LNCaP clone FGC (cell line): ENCODE data around the gene DYNC1LI2.
A peak's percentile ranks its signal among the peaks of the same experiment; 100 is the strongest.

Source experiments
- DNase-seq: peaks from one replicate; pipeline ENCODE4 v3.0.0-alpha.2; 2011; ENCODE audit warnings: low read depth
- H3K4me3 ChIP-seq: 2 replicates; pipeline ENCODE4 v1.5.1; 2011; ENCODE audit warnings: mild to moderate bottlenecking, low read depth, low read length, control low read depth
- TF ChIP-seq, protein P1 (sequence below): IDR thresholded peaks from 2 replicates; pipeline ENCODE4 v1.5.1; 2012; ENCODE audit warnings: mild to moderate bottlenecking; ENCODE audit not compliant: control insufficient read depth, insufficient read depth; ENCODE audit errors: extremely low read depth

Gene DYNC1LI2

DNA sequence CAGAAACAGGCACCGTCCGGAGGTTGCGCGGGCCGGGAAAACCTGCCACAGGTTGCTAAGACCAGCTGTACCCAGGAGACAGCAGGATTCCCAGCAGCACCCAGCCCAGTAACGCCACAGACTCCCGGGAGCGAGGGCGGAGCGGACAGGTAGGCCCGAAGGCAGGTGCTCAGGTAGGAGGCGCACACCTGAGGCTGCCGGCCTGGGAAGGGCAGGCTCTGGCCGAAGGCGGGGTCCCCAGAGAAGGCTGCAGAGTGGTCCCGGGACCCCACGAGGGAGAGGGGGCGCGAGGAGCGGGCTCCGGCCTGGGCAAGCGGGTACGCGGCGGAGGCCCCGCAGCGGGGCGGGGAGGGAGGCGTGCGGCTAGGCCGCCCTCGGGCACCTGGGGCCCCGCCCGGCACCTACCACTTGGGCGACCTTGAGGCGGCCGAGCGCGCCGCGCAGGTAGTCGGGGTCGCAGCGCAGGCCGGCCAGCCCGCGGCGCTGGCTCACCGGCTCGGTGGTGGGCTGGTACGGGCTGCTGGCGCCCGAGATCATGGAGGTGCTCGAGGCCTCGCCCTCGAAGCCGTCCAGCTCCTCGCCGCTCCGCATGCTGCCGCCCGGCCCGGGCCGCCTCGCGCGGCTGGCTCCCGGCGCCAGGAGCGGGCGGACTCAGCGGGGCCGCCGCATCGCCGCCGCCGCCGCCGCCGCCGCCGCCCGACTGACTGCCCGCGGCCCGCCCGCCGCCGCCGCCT is 55.3 kb downstream of the DYNC1LI2 start:
- TF ChIP-seq, protein P1, sequence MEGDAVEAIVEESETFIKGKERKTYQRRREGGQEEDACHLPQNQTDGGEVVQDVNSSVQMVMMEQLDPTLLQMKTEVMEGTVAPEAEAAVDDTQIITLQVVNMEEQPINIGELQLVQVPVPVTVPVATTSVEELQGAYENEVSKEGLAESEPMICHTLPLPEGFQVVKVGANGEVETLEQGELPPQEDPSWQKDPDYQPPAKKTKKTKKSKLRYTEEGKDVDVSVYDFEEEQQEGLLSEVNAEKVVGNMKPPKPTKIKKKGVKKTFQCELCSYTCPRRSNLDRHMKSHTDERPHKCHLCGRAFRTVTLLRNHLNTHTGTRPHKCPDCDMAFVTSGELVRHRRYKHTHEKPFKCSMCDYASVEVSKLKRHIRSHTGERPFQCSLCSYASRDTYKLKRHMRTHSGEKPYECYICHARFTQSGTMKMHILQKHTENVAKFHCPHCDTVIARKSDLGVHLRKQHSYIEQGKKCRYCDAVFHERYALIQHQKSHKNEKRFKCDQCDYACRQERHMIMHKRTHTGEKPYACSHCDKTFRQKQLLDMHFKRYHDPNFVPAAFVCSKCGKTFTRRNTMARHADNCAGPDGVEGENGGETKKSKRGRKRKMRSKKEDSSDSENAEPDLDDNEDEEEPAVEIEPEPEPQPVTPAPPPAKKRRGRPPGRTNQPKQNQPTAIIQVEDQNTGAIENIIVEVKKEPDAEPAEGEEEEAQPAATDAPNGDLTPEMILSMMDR = no peak
- DNase-seq = no peak
- H3K4me3 ChIP-seq = peak overlapping the region; percentile 71

DNA sequence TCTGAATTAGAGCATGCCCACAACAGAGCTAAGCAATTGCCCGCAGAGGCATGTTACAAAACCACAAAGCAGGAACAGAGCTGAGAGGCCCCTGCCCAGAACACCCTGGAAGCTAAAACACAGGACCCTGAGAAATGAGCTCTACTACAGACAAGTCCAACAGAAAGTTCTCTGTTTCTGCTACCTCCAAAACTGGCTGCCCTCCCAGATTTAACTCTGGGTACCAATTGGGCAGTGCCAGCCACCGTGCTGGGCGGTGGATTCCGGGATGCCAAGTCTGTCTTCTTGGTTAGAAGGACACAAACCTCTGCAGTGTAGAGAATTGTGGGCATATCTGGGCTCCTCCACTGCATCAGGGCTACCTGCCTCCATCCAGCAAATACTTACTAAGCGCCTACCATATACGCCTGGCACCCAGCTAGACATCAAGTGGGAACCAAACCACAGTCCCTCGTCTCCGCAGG is 55.9 kb downstream of the DYNC1LI2 start:
- H3K4me3 ChIP-seq = peak overlapping the region; percentile 71
- no peak for DNase-seq
- TF ChIP-seq, protein P1 = no peak

DNA sequence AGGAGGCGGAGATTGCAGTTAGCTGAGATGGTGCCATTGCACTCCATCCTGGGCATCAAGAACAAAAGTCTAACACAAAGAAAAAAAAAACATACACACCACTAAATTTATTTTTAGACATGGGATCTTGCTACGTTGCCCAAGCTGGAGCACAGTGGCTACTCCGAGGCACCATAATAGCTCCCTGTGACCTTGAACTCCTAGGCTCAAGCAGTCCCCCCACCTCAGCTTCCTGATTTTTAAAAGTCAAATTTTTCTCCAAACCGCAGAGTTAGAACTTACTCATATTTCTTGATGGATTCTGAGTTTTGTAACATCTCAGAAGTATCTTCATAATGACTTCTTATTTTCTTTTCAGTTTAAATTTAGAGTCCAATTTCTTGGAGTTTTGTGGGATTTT is 58.3 kb downstream of the DYNC1LI2 start:
- DNase-seq = no peak
- H3K4me3 ChIP-seq = no peak overlapping the region
- TF ChIP-seq, protein P1 = no peak

DNA sequence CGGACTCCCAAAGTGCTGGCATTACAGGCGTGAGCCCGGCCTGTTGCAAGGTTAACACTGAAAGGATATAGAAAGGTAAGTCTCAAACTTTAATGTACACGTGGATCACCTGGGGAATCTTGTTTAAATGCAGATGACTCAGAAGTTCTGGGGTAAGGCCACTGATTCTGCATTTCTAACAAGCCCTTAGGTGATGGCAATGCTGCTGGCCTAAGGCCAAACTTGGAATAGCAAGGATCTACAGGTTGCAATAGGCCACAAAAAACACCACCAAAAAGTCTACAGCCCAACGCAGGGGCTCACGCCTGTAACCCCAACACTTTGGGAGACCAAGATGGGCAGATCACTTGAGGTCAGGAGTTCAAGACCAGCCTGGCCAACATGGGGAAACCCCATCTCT is 59.1 kb downstream of the DYNC1LI2 start:
- TF ChIP-seq, protein P1 = no peak
- DNase-seq = no peak

DNA sequence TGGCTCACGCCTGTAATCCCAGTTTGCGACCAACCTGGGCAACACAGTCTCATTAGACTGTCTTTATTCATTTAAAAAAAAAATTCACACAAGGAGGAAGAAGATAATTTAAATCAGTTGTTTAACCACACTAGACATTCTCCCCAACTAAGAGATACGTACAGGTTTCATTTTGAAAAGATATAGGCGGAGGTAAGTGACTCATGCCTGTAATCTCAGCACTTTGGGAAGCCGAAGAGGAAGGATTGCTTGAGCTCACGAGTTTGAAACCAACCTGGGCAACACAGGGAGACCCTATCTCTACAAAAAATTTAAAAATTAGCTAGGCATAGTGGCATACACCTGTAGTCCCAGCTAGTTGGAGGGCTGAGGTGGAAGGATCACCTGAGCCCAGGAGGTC is 60.2 kb downstream of the DYNC1LI2 start:
- H3K4me3 ChIP-seq = no peak overlapping the region
- TF ChIP-seq, protein P1 = no peak
- DNase-seq = no peak

More for the DNA sequence above, 59.1 kb downstream of the DYNC1LI2 start:
- no peak overlapping the region for H3K4me3 ChIP-seq

DNA sequence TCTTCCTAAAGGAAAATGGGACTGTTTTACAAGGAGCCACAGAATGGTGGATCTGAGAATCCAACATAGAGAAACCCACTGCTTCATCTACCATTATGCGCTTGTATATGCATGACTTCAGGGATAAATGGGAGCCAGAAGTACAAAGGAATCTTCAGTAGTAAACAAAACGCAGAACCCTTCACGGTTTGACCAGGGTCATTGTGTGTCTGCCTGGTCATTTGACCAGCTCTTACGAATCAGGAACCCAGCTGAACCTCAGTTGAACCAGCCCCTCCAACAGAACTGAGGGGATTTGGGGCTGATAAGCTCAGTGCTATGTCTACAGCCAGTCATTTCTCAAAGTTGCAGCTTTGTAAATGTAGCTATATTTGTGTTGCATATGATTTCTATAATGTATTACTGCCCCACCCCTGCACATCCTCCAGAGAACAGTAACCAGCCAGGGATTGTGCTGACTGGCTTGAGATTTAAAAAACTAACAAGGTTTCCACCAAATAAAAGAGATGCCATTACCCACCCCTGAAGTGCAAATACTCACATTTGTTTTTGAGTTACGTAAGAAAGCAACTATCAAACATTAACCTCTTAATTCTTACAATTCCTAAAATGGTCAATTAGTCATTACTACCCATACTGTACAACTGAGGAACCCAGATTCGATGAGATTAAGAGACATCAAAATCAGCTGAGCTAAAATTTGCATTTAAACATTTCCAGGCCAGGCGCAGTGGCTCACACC is 61.1 kb downstream of the DYNC1LI2 start:
- no peak overlapping the region for H3K4me3 ChIP-seq
- DNase-seq = no peak
- TF ChIP-seq, protein P1 = no peak
